Hematopoietic multipotent progenitor cell (in vitro differentiated cells): ENCODE results near the gene ZSCAN12. TPM values are rescaled to one million over a fixed set of nuclear protein-coding genes. Genes with fewer than 3 reads are reported as not detected.
"Not testable (repeated sequence)": the region's sequence is repeated elsewhere in the genome, so short reads cannot be mapped to it uniquely, and the experiment has no call there.

Experiments
- DNase-seq, 3 donors: peaks; one replicate each; pipeline ENCODE4 v3.0.0-alpha.2; 2011 to 2015; ENCODE audit warnings: low read depth in 2 of 3, low spot score in 2 of 3
- total RNA-seq: library from RNA; depleted of rRNA; stranded (reverse); fragments of >200 nt; gene quantifications from one replicate; pipeline ENCODE4 v1.2.3, GENCODE V29; 2012

Gene ZSCAN12
- 3.5 TPM for total RNA-seq

GRCh38 chr6:28399350-28400121, at the start of gene ZSCAN12:
TSS of gene ZSCAN12 (minus strand) at chr6:28399747. CDS start at chr6:28398405, 1,342 bp downstream.
- peak; percentile 50 to 96 (median 92) for DNase-seq

- no peak for DNase-seq
Measured at GRCh38 chr6:28449056-28449455, 49.5 kb upstream of the ZSCAN12 start.

- not testable (repeated sequence) for DNase-seq
Measured at GRCh38 chr6:28447512-28447906, 48.0 kb upstream of the ZSCAN12 start.

- DNase-seq: no peak
Measured at GRCh38 chr6:28446818-28447511, 47.4 kb upstream of the ZSCAN12 start.

- not testable (repeated sequence) for DNase-seq
Measured at GRCh38 chr6:28444759-28445158, 45.2 kb upstream of the ZSCAN12 start.

GRCh38 chr6:28443112-28443773, 43.7 kb upstream of the ZSCAN12 start, which contains the start of gene ZSCAN23:
TSS of gene ZSCAN23 (minus strand) at chr6:28443491. CDS start at chr6:28436266, 7,225 bp downstream.
- peak; percentile 74 to 89 (median 87) for DNase-seq

- DNase-seq: no peak
Measured at GRCh38 chr6:28442586-28442985, 43.0 kb upstream of the ZSCAN12 start.

- DNase-seq: no peak
Measured at GRCh38 chr6:28436404-28436803, 36.9 kb upstream of the ZSCAN12 start.

- no peak for DNase-seq
Measured at GRCh38 chr6:28433119-28433518, 33.6 kb upstream of the ZSCAN12 start.

- DNase-seq: no peak
Measured at GRCh38 chr6:28429781-28430180, 30.2 kb upstream of the ZSCAN12 start.

GRCh38 chr6:28425944-28426541, 26.5 kb upstream of the ZSCAN12 start:
- DNase-seq: no peak

GRCh38 chr6:28424163-28424562, 24.6 kb upstream of the ZSCAN12 start:
- DNase-seq: no peak

- DNase-seq: no peak
Measured at GRCh38 chr6:28423546-28423945, 24.0 kb upstream of the ZSCAN12 start.

GRCh38 chr6:28413681-28414080, 14.1 kb upstream of the ZSCAN12 start:
- DNase-seq: no peak

GRCh38 chr6:28410767-28411166, 11.2 kb upstream of the ZSCAN12 start:
- no peak for DNase-seq

GRCh38 chr6:28408076-28408802, 8.7 kb upstream of the ZSCAN12 start:
- DNase-seq: no peak

GRCh38 chr6:28407401-28407800, 7.9 kb upstream of the ZSCAN12 start:
- no peak for DNase-seq

- not testable (repeated sequence) for DNase-seq
Measured at GRCh38 chr6:28403923-28404322, 4.4 kb upstream of the ZSCAN12 start.

GRCh38 chr6:28402197-28402596, 2.6 kb upstream of the ZSCAN12 start:
- peak in 1 of 3 donors; percentile 6 for DNase-seq

- no peak for DNase-seq
Measured at GRCh38 chr6:28401172-28401571, 1.6 kb upstream of the ZSCAN12 start.
